B cell (primary cell): ENCODE results near the gene GRPR. TPM values are rescaled to one million over a fixed set of nuclear protein-coding genes. Genes with fewer than 3 reads are reported as not detected.

Experiments used
- ATAC-seq: fragments of 200-7000 bp; cut with Tn5 transposase; one replicate; pipeline ENCODE4 v1.10.0; 2021; ENCODE audit warnings: low read depth, mild to moderate bottlenecking, moderate number of reproducible peaks, moderate library complexity
- CTCF ChIA-PET: fragments of 350-600 bp; sonication (Branson Sonifier 250); formaldehyde crosslinking; loops from one replicate; lab custom pipeline; 2021; ENCODE audit warnings: antibody characterized with exemption, inconsistent platforms; lab: Charles Lee
- POLR2A ChIA-PET: fragments of 350-600 bp; sonication (Branson Sonifier 250); formaldehyde crosslinking; loops from one replicate; lab custom pipeline; 2021; ENCODE audit warnings: antibody characterized with exemption; lab: Charles Lee
- DNase-seq: peaks from one replicate; pipeline ENCODE4 v3.0.0; 2013
- H2AFZ ChIP-seq: 2 replicates; pipeline ENCODE4 v1.6.1; 2012; ENCODE audit warnings: mild to moderate bottlenecking, low read depth, low read length; ENCODE audit not compliant: insufficient read depth, poor library complexity, severe bottlenecking
- H3K27ac ChIP-seq, 2 donors: 1 replicate in 1 of 2; 2 replicates in 1 of 2; pipeline ENCODE4 v1.5.1; 2012 to 2013; ENCODE audit warnings: low read length in 2 of 2, mild to moderate bottlenecking in 2 of 2, moderate library complexity in 1 of 2
- H3K27me3 ChIP-seq, 4 experiments: fragments of 200-600 bp in 1 of 4; sonication (generic) in 1 of 4; replicated peaks in 1 of 4; 1 replicate in 2 of 4; 2 replicates in 2 of 4; pipeline versions ENCODE4 v1.6.1 to v1.7.0; 2013 to 2016; ENCODE audit warnings: low read length in 3 of 4, mild to moderate bottlenecking in 2 of 4, mixed read lengths in 1 of 4, moderate library complexity in 1 of 4; ENCODE audit not compliant: insufficient read depth in 4 of 4, control insufficient read depth in 3 of 4; ENCODE audit errors: control extremely low read depth in 1 of 4
- H3K36me3 ChIP-seq, 2 experiments: replicated peaks in 1 of 2; 1 replicate in 1 of 2; 2 replicates in 1 of 2; pipeline versions ENCODE4 v1.6.1 to v1.7.1; 2013; ENCODE audit warnings: low read length in 1 of 2; ENCODE audit not compliant: insufficient read depth in 2 of 2, control insufficient read depth in 1 of 2; ENCODE audit errors: control extremely low read depth in 1 of 2, extremely low read depth in 1 of 2
- H3K4me1 ChIP-seq, 2 donors: fragments of 200-600 bp in 1 of 2; sonication (generic) in 1 of 2; 1 replicate in 1 of 2; 2 replicates in 1 of 2; pipeline versions ENCODE4 v1.5.1 to v1.6.1; 2013 to 2017; ENCODE audit warnings: low read length in 2 of 2; ENCODE audit not compliant: control insufficient read depth in 2 of 2, insufficient read depth in 2 of 2
- H3K4me2 ChIP-seq: replicated peaks from 2 replicates; pipeline ENCODE3; 2012; ENCODE audit warnings: mild to moderate bottlenecking, low read depth, low read length; ENCODE audit not compliant: poor library complexity, severe bottlenecking
- H3K4me3 ChIP-seq, 5 experiments: fragments of 200-600 bp in 1 of 5; sonication (generic) in 1 of 5; 1 replicate in 3 of 5; 2 replicates in 2 of 5; pipeline versions ENCODE4 v1.5.1 to v1.7.0; 2011 to 2016; ENCODE audit warnings: low read length in 4 of 5, mild to moderate bottlenecking in 4 of 5, low read depth in 2 of 5, control low read depth in 1 of 5, moderate library complexity in 1 of 5; ENCODE audit not compliant: insufficient read depth in 1 of 5; ENCODE audit errors: control extremely low read depth in 1 of 5, extremely low read depth in 1 of 5
- H3K79me2 ChIP-seq: fragments of 200-600 bp; sonication (generic); one replicate; pipeline ENCODE4 v1.6.0; 2016; ENCODE audit warnings: low read length; ENCODE audit not compliant: control insufficient read depth, insufficient read depth
- H3K9ac ChIP-seq: fragments of 200-600 bp; sonication (generic); 2 replicates; pipeline ENCODE4 v1.6.1; 2017; ENCODE audit warnings: mild to moderate bottlenecking, low read length, moderate library complexity
- H3K9me3 ChIP-seq, 3 donors: one replicate each; pipeline versions ENCODE4 v1.6.1 to v1.7.1; 2013; ENCODE audit warnings: low read length in 2 of 3; ENCODE audit not compliant: control insufficient read depth in 2 of 3, insufficient read depth in 1 of 3; ENCODE audit errors: control extremely low read depth in 1 of 3
- H4K20me1 ChIP-seq: 2 replicates; pipeline ENCODE4 v1.6.0; 2012; ENCODE audit warnings: mild to moderate bottlenecking, low read length; ENCODE audit not compliant: insufficient read depth, control insufficient read depth, poor library complexity, severe bottlenecking
- H3K27ac Mint-ChIP-seq: one replicate; pipeline ENCODE4 v1.8.0; 2021; ENCODE audit warnings: mixed read lengths
- H3K27me3 Mint-ChIP-seq: one replicate; pipeline ENCODE4 v1.8.0; 2021; ENCODE audit warnings: mixed read lengths
- H3K4me1 Mint-ChIP-seq: one replicate; pipeline ENCODE4 v1.8.0; 2021; ENCODE audit warnings: mixed read lengths
- H3K4me3 Mint-ChIP-seq: one replicate; pipeline ENCODE4 v1.8.0; 2021; ENCODE audit warnings: mixed read lengths
- H3K9me3 Mint-ChIP-seq: one replicate; pipeline ENCODE4 v1.8.0; 2022; ENCODE audit warnings: mixed read lengths; ENCODE audit not compliant: insufficient read depth
- EZH2 ChIP-seq: IDR thresholded peaks from 2 replicates; pipeline ENCODE4 v1.6.1; 2012; ENCODE audit warnings: borderline replicate concordance, low read depth, mild to moderate bottlenecking, moderate library complexity, low read length; ENCODE audit not compliant: insufficient read depth, poor library complexity, severe bottlenecking
- WGBS: methylation state at CpG from one replicate; pipeline ENCODE4 v1.1.5; 2013; ENCODE audit warnings: missing lambda C conversion rate; ENCODE audit not compliant: insufficient coverage; 5-methylcytosine and 5-hydroxymethylcytosine counted together
- intact Hi-C: fragments of 100-400 bp; cut with micrococcal nuclease; formaldehyde crosslinking; loops from one replicate; pipeline ENCODE4 v1.10.0; 2022
- polyA minus RNA-seq: library from RNA; depleted of rRNA, polyadenylated mRNA; stranded (reverse); fragments of >200 nt; gene quantifications from 2 replicates; pipeline ENCODE4 v1.2.3, GENCODE V29; 2012
- polyA plus RNA-seq: library from polyadenylated mRNA; depleted of rRNA; stranded (reverse); fragments of >200 nt; gene quantifications from 2 replicates; pipeline ENCODE4 v1.2.3, GENCODE V29; 2012
- total RNA-seq, 2 donors: library from RNA; stranded (reverse); fragments of 120-200 nt in 1 of 2; gene quantifications; 1 replicate in 1 of 2; 2 replicates in 1 of 2; pipeline versions ENCODE4 v1.2.3 to v1.2.4, GENCODE V29; 2013 to 2022
- TF ChIP-seq, protein P1 (sequence below): fragments of 200-600 bp; IDR thresholded peaks from one replicate; pipeline ENCODE4 v1.8.0; 2022; ENCODE audit warnings: antibody characterized with exemption, mild to moderate bottlenecking

Gene GRPR
- total RNA-seq (0.42 and 0.51 TPM in 2 replicates), polyA plus RNA-seq (0.26 and 0.30 TPM in 2 replicates), polyA minus RNA-seq (0.17 and 0.93 TPM in 2 replicates)
- total RNA-seq (2013) = 0.21 TPM

DNA sequence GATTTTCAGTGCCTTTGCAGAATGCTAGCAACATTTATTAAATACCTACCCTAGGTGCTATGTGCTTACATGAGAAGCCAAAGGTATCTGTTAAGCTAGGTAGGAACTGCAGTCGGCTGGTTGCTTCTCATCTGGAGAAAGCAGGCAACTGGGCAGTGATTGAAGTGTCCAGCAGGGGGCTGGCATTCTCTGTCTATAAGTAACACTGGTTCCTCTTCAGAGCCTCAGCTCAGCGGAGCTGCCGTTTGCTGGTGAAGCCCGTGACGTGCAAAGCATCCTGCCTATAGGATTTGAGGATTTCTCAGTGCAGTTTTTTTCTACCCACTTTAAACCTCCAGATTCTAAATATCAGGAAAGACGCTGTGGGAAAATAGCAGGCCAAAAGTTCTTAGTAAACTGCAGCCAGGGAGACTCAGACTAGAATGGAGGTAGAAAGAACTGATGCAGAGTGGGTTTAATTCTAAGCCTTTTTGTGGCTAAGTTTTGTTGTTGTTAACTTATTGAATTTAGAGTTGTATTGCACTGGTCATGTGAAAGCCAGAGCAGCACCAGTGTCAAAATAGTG is at the start of gene GRPR:
Gene GRPR, plus strand, starts transcription at position 344 of the 565 bp plus-strand sequence. CDS start 389 bp downstream, outside the sequence.
- intact Hi-C loops = no loop called here
- Mint-ChIP-seq H3K4me3 (no peak within 1 kb of the TSS), H3K27me3 (no peaks in the 10 kb centered on the region), H3K9me3 (no peaks in the 10 kb centered on the region), H3K27ac (no peak within 1 kb of the TSS), H3K4me1 (peaks cover 28% of the 10 kb centered on the region)
- Histone ChIP-seq H3K27me3 (peaks cover 0 to 8% (median 0%) of the 10 kb centered on the region in 4 experiments), H3K4me3 (no peak within 1 kb of the TSS), H3K36me3 (no peaks in the 10 kb centered on the region), H3K27ac (no peak within 1 kb of the TSS), H3K9ac (no peak within 1 kb of the TSS), H3K4me1 (peaks cover 19 to 27% of the 10 kb centered on the region in 2 donors), H3K9me3 (peaks cover 0 to 2% (median 0%) of the 10 kb centered on the region in 3 donors), H4K20me1 (no peaks in the 10 kb centered on the region), H3K4me2 (peak within 1 kb of the TSS; percentile 31), H3K79me2 (no peaks in the 10 kb centered on the region), H2AFZ (no peak within 1 kb of the TSS)
- ChIA-PET CTCF (interaction anchor here (1.1 to 2.2 kb wide), 8 partner anchors 11 to 268 kb away, joined by 3 to 16 read pairs (median 4); partner anchors contain the start of gene AP1S2), POLR2A (interaction anchor here (0.6 kb wide), 1 partner anchor 22 kb away, joined by 3 read pairs; no protein-coding TSS in a partner anchor)
- no peak for TF ChIP-seq EZH2
- TF ChIP-seq, protein P1, sequence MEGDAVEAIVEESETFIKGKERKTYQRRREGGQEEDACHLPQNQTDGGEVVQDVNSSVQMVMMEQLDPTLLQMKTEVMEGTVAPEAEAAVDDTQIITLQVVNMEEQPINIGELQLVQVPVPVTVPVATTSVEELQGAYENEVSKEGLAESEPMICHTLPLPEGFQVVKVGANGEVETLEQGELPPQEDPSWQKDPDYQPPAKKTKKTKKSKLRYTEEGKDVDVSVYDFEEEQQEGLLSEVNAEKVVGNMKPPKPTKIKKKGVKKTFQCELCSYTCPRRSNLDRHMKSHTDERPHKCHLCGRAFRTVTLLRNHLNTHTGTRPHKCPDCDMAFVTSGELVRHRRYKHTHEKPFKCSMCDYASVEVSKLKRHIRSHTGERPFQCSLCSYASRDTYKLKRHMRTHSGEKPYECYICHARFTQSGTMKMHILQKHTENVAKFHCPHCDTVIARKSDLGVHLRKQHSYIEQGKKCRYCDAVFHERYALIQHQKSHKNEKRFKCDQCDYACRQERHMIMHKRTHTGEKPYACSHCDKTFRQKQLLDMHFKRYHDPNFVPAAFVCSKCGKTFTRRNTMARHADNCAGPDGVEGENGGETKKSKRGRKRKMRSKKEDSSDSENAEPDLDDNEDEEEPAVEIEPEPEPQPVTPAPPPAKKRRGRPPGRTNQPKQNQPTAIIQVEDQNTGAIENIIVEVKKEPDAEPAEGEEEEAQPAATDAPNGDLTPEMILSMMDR = peak; percentile 68
- DNase-seq (peak; percentile 76), ATAC-seq (peak; percentile 89)
- 0% methylated on average over 1 of the region's 6 CpGs for WGBS

DNA sequence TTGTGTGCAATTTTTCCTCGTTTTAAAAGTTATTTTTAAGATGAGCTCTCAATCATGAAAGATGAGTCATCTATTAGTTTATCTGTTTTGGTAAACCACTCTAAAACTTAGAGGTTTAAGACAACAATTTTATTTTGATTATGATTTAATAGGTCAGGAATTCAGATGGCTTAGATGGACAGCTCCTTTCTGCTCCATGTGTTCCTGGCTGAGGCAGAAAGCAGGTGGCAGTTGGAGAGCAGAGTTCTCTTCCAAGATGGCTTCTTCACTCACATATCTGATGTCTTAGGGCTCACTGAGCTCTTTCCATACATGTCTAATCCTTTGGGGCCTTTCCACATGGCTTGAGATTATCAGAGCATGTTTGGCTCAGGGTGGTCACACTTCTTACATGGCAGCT is 48.3 kb upstream of the GRPR start:
- Histone ChIP-seq H3K9me3 (no peaks in the 10 kb centered on the region), H2AFZ (no peak overlapping the region), H3K4me3 (no peak overlapping the region), H3K36me3 (no peaks in the 10 kb centered on the region), H3K27ac (no peak overlapping the region), H3K4me2 (no peak overlapping the region), H3K9ac (no peak overlapping the region), H3K27me3 (peaks cover 0 to 4% (median 0%) of the 10 kb centered on the region in 4 experiments), H4K20me1 (no peaks in the 10 kb centered on the region), H3K4me1 (no peaks in the 10 kb centered on the region), H3K79me2 (no peaks in the 10 kb centered on the region)
- DNase-seq (no peak), ATAC-seq (no peak)
- Mint-ChIP-seq H3K4me1 (no peaks in the 10 kb centered on the region), H3K27me3 (no peaks in the 10 kb centered on the region), H3K27ac (no peak overlapping the region), H3K9me3 (no peaks in the 10 kb centered on the region), H3K4me3 (no peak overlapping the region)
- TF ChIP-seq, protein P1 = no peak
- WGBS = no CpG with 5 or more reads among the region's 1 CpG
- ChIA-PET CTCF (no interaction called here), POLR2A (no interaction called here)
- intact Hi-C loops = no loop called here
